GM19240 (cell line): Measurements from ENCODE around the gene TXNL1.
"Not testable (repeated sequence)": the region's sequence is repeated elsewhere in the genome, so short reads cannot be mapped to it uniquely, and the experiment has no call there.

Experiments
- DNase-seq: peaks from one replicate; pipeline ENCODE4 v3.0.0; 2011; ENCODE audit warnings: low spot score; ENCODE audit not compliant: insufficient read length

Gene TXNL1

DNA sequence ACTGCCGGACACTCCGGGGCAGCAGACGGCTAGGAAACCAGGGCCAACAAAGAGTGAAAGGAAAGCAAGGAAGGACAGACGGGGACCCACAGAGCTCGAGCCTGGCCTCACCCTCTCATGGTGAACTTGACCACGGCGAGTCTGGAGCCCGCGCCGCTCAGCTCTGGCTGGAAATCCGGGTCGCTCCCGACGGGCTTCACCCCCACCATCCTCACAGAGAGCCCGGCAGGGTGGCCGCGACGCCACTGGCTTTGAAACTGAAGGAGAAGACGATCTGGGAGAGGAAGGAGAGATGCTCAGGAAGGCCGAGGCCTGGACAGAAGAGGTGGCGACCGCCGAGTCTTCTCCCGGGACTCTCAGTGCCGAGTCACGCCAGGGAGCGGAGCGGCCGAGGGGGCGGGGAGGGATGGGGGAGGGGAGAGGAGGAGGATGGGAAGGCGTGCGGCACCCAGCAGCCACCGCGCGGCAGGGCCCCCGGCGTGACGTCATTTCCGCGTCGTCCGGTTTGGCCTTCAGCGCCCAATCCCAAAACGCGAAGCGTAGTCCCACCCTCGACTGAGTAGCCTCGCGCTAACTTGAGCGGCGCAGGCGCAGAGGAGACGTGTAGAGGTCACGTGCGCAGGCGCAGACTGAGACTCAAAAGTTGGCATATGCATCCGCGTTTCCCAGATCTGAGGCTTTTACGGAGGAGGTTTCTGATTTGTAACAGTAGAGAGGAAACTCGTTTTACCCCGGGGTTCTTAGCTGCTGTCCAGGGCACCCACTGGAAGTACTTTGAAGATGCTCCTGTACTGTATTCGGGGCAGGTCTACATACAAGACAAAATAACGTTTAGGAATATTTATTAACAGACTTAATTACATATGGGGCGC is at the start of gene TXNL1:
Gene TXNL1 (minus strand): TSS at position 361 of the 872 bp plus-strand sequence. CDS start 152 bp downstream, at position 209.
- DNase-seq = peak; percentile 57

DNA sequence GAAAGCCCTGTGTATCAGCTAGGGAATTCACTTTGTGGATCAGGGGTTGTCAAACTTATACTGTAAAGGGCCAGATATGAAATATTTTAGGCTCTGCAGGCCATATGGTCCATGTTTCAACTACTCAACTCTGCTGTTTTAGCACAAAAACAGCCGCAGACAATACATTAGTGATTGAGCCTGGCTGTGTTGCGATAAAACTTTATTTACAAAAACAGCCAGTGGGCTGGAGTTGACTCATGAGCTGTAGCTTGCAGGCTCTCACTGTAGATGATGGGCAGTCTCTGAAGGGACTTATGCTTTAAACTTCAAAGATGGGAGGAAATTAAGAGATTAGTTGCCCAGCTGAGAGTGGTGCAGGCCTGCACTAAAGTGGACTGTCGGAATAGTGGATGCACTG is 45.9 kb upstream of the TXNL1 start:
- DNase-seq = no peak

DNA sequence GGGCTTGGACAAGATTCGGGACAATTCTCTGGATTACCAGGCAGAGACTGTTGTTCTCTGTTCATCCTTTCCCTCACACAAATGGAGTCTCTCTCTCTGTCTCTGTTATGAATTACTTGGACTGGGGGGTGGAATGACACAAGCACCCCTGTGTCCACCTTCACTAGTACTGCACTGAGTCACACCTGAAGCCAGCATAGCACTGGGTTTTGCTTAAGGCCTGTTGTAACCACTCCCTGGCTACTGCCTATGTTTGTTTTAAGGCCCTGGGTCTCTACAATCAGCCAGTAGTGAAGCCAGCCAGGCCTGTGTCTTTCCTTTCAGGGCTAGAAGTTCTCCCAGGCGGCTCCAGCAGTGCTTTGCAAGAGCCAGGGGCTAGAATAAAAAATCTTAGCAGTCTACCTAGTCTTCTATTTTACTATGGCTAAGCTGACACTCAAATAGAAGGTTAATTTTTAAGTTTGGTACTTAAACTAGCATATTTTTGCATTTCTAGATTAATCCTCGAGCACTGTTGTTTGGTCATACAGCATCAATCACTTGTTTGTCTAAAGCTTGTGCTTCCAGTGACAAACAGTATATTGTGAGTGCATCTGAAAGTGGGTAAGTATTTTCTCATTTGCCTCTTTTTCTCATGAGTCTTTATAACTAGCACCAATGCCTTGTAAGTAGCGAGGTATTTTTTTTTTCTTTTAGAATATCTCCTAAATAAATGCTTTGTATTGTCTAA is 40.6 kb upstream of the TXNL1 start:
- DNase-seq = no peak

DNA sequence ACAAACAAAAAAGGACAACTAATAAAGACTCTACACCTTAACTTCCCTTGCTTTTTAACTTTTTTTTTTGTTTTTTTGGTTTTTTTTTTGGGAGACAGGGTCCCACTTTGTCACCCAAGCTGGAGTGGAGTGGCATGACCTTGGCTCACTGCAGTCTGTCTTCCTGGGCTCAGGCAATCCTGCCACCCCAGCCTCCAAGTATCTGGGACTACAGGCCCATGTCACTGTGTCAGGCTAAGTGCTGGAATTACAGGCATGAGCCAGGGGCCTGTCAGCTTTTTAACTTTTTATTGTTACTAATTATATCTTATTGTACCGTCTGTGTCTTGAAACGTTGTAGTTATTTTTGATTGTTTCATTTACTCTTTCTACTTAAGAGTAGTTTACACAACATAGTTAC is 38.2 kb upstream of the TXNL1 start:
- DNase-seq = no peak

DNA sequence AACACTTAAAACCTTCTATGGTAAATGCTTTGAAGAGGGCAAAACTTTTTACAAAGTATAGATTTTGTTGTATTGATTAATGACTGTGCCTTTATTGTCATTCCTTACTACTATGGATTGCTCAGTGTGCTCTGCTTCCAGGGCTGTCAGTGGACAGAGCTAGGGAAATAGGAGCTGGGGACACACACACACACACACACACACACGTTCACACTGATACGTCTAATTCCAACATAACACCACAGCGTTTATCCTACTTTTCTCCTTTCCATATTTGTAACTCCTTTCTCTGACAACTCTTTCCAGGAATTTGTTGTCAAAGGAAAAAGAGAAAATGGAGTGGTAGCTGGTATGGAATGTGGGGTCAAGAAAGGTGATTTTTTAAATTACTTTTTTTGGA is 34.6 kb upstream of the TXNL1 start:
- DNase-seq = no peak

DNA sequence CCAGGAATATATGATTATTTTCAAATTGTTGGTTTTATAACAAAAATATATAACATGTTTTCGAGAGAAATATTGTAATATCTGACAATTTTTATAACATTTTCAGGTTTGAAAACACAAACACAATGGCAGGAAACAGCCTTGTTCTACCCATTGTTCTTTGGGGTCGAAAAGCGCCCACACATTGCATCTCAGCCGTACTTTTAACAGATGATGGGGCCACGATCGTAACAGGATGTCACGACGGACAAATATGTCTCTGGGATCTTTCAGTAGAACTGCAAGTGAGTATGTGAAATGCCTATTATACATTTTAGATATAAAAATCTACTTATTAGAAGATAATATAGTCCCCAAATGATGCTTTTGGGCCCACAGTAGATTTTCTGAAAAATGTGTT is 34.0 kb upstream of the TXNL1 start:
- DNase-seq = no peak

DNA sequence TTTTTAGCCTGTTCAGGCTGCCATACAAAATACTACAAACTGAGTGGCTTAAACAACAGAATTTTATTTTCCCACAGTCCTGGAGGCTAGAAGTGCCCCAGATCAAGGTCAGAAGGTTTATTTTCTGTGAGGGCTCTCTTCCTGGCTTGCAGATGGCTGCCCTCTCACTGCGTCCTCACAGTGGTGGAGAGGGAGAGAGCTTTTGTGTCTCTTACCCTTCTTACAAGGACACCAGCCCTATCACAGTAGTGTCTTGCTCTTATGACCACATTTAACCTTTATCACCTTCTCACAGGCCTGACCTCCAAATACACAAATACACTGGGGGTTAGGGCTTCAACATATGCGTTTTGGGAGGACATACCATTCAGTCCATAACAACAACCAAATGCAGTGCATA is 24.5 kb upstream of the TXNL1 start:
- DNase-seq = no peak

DNA sequence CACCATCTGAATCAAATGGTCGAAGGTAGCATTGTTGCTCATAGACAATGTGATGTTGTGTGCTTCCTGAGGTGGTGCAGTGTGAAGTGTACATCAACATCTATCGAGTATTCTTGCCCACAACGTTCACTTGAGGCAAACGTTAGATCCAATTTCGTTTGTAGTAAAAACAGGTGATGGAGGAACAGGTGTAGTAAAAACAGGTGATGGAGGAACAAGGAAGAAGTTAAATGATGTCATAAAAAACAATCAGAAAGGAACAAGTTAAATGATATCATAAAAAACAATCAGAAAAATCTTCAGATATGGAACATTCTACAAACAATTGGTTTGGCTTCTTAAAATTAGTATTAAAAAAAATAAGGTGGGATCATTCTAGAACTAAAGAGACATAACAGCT is 24.1 kb upstream of the TXNL1 start:
- DNase-seq = no peak

DNA sequence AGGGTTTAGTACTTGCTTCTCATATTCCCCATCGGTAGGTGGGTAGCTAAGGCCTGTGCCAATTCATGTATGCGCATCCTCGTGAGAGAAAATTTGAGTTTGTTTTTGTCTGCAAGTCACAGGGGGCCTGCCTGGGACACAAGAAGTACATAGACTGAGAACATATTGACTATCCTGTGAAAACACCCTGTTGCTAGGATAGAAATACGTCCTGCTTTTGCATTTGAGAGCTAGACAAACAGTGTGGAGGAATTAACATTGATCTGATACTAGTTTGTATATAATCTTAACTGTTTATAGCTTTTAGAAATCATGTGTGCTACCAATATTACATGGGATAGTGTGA is 23.6 kb upstream of the TXNL1 start:
- DNase-seq = no peak

DNA sequence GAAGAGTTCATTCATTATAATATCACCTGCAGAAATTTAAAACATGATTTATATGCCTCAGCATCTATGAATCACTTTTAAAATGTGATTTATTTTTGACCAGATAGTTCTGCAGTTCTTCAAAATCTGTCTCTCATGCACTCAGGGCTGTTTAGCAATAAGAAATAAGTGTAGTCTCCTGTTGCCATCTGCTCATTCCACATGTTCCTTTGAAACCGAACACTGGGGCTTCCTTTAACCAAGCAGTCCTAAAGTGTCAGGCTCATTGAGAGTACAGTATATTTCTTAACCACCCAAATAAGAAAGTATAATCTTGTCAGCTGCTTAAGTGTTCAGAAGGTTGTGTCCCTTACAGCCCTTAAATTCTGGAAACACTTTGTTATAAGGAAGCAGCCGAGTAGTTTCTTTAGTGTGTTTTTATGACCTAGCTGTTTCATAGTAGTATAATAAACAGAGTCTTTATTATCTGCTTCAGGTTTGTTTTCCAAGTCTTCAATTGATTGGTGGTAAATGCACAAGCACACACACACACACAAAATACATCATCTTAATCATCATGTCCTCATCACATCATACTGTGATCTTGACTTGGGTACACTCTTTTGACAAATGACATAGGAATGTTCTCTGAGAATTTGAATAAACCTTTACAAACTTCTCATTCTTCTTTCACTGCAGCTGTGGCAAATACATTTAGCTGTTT is 23.1 kb upstream of the TXNL1 start:
- no peak for DNase-seq

DNA sequence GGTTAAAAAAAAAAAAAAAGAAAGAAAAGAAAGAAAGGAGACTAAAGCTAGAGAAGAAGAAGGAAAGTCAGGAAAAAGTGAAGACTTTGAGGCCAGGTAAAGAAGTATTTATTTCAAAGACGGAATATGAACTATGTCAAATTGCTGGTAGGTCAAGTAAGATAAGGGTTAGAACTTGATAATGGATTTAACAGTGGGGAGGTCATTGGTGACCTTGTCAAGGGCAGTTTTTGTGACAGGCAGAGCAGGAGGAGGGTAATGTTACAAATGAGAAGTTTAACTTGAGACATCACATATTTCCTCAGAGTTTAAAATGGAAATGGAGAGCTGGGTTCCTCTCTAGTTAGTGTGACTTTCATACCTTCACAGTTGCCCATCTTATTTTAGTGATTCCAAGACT is 22.3 kb upstream of the TXNL1 start:
- DNase-seq = no peak

DNA sequence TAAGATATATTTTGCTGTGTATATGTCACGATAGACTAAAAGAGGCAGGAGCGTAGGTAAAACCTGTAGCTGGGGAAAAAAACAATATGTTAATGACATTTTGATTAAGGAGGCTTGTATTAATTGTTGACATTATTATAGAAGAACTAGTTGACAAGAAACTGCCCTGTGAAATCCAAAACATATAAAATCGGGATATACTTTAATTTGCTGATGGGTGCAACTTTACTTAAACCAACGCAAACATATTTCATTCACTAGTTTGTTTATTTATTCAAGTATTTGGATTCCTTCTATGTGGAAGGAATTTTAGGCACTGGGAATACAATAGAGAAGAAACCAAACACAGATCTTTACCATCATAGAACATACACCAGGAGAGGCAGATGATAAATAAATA is 20.7 kb upstream of the TXNL1 start:
- no peak for DNase-seq

DNA sequence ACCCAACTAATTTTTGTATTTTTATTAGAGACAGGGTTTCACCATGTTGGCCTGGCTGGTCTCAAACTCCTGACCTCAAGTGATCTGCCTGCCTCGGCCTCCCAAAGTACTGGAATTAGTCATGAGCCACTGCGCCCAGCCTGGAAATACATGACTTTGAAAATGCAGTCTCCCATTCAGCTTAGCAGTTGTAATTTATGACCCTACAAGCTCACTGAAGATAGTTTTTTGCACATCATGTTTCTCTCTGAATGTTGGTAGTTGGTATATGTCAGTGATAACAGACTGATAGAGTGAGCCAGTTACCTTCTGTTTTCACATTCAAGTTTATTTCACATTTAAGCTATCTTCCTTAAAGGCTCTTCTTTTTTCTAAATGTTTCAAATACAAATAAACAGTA is 19.9 kb upstream of the TXNL1 start:
- DNase-seq = no peak

DNA sequence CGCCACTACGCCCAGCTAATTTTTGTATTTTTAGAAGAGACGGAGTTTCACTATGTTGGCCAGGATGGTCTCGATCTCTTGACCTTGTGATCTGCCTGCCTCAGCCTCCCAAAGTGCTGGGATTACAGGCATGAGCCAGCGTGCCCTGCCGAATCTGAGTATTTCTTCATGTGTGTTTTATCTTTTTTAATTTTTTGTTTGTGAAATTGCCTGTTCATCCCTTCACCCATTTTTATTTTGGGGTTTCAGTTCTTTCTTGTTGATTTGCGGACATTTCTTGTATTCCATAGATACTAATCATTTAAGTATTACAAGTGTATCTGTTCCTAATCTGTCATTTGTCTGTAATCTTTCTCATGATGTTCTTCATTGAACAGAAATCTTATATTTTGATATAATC is 15.9 kb upstream of the TXNL1 start:
- not testable (repeated sequence) for DNase-seq

DNA sequence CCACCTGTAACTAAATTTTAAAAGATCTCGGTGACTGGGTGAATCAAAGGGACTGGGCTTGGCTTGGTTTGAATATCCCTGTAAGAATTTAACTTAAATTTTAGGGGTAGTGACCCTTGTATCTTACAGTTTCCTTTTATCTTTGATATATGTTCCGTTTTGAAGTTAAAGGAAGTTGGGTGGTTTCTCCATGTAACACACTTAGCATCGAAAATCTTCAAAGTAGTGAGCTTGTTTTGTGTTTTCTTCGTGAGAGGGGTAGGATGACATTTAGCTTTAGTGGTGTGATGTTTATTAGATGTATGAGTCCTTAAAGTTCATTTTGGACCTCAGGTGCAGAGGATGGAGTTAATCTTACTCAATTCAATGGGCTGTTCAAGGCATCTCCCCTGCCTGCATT is 14.4 kb upstream of the TXNL1 start:
- no peak for DNase-seq

DNA sequence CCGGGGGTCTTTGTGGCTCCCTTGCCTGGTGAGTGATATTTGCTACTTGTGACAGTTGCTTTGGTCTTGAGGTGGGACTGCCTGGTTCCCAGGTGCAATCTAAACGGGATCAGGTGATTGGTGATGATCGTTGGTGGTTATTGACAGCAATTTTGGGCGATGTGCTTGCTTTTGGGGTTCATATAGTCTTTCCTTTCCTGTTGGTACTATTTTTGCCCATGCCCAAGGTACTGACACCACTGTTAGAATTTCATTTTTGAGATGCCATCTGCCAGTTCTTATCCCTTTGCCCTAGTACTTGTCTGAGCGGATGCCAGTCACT is 13.3 kb upstream of the TXNL1 start:
- DNase-seq = no peak

DNA sequence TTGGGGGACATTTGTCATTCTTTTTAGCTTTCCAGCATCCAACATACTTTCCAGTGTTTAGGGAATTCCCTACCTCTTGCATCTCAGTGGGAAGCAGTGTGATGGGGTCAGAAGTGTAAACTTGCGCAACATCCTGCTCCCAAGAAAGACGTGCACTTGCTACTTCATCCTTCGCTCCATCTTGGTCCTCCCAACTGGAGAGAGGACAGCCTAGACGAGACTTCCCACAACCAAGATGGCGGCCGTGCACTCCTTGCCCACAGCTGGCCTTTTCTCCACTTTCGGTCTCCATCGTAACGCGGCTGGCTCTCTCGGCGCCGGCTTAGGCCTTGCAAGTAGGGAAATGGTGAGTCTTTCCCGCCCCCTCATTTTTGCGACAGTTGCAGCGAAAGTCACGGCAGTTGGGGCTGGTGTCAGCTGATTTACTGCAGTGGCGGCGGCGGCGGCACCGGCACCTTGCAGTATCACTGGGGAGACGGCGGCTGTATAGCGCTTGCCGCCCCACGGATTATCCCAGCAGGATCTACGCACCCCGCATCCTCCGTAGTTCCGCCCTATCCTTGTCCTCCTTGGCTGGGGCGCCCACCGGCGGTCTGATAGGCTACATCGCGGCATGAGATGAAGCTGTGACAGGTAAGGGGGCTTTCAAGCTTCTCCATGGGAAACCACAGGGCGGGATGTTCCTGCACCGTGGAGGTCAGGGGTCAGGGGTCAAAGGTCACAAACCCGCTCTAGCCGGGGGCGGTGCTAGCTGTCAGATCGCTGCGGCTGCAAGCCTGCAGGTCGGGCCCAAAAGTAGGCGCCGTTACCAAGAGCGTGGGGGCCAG is 12.8 kb upstream of the TXNL1 start, which contains the start of gene WDR7:
Gene WDR7 (plus strand): TSS at position 416 of the 827 bp plus-strand sequence. CDS start 21,157 bp downstream, outside the sequence.
- DNase-seq = peak; percentile 20

DNA sequence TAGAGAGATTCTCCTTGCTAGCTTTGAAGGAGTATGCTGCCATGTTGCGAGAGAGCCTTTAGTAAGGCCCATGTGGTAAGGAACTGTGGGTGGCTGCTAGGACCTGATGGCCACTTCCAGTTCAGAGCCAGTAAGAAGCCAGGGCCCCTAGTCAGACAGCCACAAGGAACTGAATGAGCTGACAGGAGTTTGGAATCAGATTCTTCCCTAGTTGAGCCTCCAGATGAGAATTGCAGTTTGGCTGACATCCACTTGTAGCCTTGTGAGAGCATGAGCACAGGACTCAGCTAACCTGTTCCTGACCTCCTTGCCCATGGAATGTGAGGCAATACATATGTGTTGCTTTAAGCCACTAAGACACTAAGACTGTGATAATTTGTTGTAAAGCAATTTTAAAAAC is 11.6 kb upstream of the TXNL1 start:
- DNase-seq = no peak

DNA sequence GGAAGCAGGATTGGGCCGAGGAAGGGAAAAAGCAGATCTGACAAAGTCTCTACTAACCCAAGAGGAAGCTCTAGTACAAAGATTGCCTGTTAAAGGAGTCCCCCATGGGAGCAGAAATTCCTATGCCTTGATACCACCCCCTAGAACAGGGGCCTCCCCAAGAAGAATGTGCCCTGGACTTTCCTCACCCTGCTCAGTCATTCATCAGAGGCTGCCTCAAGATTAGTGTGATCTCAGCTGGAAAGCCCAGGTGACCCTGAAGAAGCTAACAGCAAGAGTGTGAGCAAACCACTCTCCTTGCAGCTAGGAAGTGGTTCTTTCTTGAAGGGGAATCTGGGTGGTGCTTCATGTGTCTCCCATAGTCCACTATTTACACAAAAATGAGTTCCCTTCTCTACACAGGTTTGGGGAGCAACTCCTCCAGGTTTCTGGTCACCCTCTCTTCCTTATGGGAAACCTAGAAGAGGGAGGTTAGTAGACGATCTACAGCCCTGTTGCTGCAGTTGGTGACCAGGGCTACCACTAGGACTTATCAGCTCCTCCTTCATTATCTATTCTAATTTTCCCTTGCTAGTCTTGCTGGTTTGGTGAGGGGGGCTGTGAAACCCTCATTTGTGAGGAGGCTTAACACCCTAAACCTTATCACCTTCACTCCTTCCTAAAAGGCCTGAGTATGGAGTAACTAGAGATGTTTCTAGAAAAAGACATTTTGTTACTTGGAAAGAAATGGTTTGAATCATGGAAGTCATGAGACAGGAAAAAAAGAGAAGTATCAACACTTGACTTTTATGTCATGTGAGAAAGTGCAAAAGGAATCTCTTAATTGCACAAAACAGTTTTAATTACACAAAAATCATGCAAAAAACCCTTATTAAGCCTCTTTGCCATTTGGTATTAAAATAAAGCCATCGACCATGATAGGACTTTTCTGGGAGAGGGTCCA is 9.8 kb upstream of the TXNL1 start:
- no peak for DNase-seq

DNA sequence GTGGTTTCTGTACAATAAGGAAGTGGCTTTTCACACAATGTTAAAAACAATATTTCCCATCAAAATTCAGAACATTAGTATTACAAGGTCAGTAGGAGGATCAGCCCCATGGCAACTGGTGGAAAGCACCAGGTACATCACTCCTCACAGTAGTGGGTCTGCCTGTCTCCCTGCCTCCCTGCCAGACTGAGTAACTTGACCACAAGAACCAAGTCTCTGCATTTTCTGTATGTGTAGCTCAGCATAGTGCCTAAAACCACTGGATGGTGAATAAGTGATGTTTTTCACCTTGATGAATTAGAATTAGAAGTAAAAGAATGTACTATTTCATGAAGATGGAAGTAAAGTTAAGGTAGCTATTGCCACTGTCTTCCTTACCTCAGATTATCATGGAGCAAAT is 8.7 kb upstream of the TXNL1 start:
- no peak for DNase-seq
